ENCODE data around the gene PLPPR3. TPM values are rescaled to one million over a fixed set of nuclear protein-coding genes. Genes with fewer than 3 reads are reported as not detected.

The PLPPR3 gene
- total RNA-seq, 2 donors from 2014 or later, result not detected

DNA sequence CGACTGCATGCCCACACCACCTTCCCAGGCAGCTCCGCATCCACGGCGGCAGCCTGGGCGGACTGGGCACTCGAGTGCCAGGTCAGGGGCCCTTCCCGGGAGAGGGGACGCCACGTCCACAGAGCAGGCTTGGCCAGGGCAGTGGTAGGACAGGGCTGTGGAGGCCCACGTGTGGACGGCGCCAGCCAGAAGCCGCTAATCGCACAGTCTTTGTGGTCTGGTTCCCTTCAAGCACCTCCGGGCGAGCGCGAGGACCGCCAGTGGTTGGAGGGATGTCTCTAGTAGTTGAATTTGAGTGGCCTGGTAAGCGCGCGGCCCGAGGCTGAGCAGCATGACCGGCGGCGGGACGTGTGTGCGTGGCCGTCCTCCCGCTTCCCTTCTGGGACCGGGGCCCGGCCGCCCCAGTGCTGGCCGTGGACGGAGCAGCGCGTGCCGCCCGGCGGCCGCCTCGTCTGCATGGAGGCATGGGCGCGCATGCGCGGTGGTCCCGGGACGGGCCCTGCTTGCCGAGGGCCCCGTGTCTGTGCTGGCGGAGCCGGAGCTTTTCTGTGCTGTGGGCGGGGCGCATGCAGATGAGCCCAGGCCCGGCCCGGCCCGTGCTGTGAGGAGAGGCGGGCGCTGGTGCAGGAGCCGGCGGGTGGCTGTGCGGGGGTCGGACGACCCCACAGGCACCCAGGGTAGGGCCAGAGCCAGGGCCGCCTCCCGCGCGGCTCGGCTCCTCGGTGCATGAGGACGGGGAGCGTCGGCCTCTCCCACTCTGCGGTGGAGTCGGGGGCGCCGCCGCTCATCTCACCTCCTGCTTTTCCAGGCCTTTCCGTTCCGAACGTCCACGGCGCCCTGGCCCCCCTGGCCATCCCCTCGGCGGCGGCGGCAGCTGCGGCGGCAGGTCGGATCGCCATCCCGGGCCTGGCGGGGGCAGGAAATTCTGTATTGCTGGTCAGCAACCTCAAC is 15.9 kb downstream of the PLPPR3 start:
- peak in 1 of 2 donors; percentile 14 for ATAC-seq (replicated peaks in 1 of 2)
- no peak overlapping the region for H3K4me3 Mint-ChIP-seq
- H3K27me3 Mint-ChIP-seq (ENCODE audit: low read depth), result no peaks in the 10 kb centered on the region
- DNase-seq, result no peak
- no peak overlapping the region for H3K27ac Mint-ChIP-seq
- H3K9me3 Mint-ChIP-seq, result no peaks in the 10 kb centered on the region
- peaks cover 28% of the 10 kb centered on the region for H3K4me1 Mint-ChIP-seq (ENCODE audit: low read depth)
- H3K36me3 Mint-ChIP-seq (ENCODE audit: insufficient read depth in 2 of 2), result peaks cover 12 to 47% of the 10 kb centered on the region in 2 donors

GRCh38 chr19:805166-805551 is 16.6 kb downstream of the PLPPR3 start:
- H3K27ac Mint-ChIP-seq, result no peak overlapping the region
- ATAC-seq (replicated peaks in 1 of 2), result peak in 1 of 2 donors; percentile 9
- no peaks in the 10 kb centered on the region for H3K27me3 Mint-ChIP-seq (ENCODE audit: low read depth)
- H3K4me3 Mint-ChIP-seq, result no peak overlapping the region
- H3K4me1 Mint-ChIP-seq (ENCODE audit: low read depth), result peaks cover 34% of the 10 kb centered on the region
- DNase-seq, result no peak
- H3K36me3 Mint-ChIP-seq (ENCODE audit: insufficient read depth in 2 of 2), result peaks cover 14 to 48% of the 10 kb centered on the region in 2 donors
- no peaks in the 10 kb centered on the region for H3K9me3 Mint-ChIP-seq

DNA sequence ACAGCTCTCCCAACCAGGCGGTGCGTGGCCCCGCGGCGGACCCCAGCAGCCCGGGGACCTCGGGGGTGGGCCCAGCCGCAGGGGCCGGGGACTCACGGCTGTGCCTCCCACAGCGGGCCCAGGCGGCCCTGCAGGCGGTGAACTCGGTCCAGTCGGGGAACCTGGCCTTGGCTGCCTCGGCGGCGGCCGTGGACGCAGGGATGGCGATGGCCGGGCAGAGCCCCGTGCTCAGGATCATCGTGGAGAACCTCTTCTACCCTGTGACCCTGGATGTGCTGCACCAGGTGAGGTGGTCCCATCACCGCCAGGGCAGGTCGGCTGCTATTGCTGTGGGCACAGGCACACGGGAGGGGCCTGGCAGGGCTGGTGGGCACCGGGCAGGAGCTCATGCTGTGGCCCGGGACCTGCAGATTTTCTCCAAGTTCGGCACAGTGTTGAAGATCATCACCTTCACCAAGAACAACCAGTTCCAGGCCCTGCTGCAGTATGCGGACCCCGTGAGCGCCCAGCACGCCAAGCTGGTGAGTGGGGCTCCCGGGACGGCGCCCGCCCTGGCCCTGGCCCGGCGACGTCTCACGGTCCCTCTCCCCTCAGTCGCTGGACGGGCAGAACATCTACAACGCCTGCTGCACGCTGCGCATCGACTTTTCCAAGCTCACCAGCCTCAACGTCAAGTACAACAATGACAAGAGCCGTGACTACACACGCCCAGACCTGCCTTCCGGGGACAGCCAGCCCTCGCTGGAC is 17.2 kb downstream of the PLPPR3 start:
- H3K9me3 Mint-ChIP-seq, result no peaks in the 10 kb centered on the region
- no peak overlapping the region for H3K4me3 Mint-ChIP-seq
- peaks cover 40% of the 10 kb centered on the region for H3K4me1 Mint-ChIP-seq (ENCODE audit: low read depth)
- no peaks in the 10 kb centered on the region for H3K27me3 Mint-ChIP-seq (ENCODE audit: low read depth)
- no peak for DNase-seq
- peaks cover 18 to 51% of the 10 kb centered on the region in 2 donors for H3K36me3 Mint-ChIP-seq (ENCODE audit: insufficient read depth in 2 of 2)
- no peak overlapping the region for H3K27ac Mint-ChIP-seq
- peak in 1 of 2 donors; percentile 5 for ATAC-seq (replicated peaks in 1 of 2)

DNA sequence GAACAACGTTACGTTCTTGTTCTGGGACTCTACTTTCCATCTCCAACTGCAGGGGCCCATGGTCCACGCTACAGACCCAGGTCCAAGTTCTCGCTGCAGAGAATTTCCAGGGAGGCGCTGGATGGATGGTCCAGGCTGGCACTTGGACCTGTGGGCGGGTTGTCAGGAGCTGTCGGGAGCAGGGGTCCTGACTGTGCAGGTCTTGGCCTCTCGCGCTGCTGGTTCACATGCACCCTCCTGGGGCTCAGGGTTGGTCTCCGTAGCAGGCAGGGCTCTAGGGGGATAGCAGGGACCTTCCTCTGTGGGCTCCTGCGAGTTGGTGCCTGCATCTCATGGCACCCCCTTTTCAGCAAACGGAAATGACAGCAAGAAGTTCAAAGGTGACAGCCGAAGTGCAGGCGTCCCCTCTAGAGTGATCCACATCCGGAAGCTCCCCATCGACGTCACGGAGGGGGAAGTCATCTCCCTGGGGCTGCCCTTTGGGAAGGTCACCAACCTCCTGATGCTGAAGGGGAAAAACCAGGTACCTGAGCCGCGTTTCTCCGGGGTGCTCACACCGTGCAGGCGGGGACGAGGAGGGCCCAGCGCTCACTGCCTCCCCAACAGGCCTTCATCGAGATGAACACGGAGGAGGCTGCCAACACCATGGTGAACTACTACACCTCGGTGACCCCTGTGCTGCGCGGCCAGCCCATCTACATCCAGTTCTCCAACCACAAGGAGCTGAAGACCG is 17.9 kb downstream of the PLPPR3 start:
- H3K27me3 Mint-ChIP-seq (ENCODE audit: low read depth), result no peaks in the 10 kb centered on the region
- peaks cover 24 to 55% of the 10 kb centered on the region in 2 donors for H3K36me3 Mint-ChIP-seq (ENCODE audit: insufficient read depth in 2 of 2)
- H3K4me3 Mint-ChIP-seq, result peak overlapping the region in 1 of 2 donors; percentile 5
- H3K27ac Mint-ChIP-seq, result peak overlapping the region; percentile 50
- peaks cover 47% of the 10 kb centered on the region for H3K4me1 Mint-ChIP-seq (ENCODE audit: low read depth)
- no peak for DNase-seq
- no peaks in the 10 kb centered on the region for H3K9me3 Mint-ChIP-seq
- ATAC-seq (replicated peaks in 1 of 2), result no peak

DNA sequence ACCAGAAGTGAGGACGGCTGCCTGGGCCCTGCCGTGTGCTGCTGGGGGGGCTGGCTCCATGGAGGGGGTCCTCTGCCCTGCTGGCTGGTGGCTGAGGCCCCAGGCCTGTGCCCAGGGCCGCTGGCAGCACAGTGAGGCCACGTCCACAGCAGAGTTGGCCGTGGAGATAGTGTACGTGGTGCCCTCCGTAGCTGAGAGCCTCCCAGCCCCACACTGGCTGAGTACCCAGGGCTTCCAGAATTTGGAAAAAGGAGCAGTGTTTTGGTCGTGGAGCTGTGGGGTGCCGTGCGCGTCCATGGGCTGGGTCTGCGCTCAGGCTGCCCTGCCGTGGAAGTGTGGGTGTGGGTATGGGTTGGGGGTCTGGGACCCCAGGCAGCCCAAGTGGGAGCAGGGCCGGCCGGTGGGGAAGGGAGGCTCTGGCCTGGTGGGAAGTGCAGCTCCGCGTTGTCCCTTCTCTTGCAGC is 18.6 kb downstream of the PLPPR3 start:
- Mint-ChIP-seq H3K4me1 (ENCODE audit: low read depth) (peaks cover 47% of the 10 kb centered on the region), H3K36me3 (ENCODE audit: insufficient read depth in 2 of 2) (peaks cover 26 to 55% of the 10 kb centered on the region in 2 donors), H3K4me3 (peak overlapping the region in 1 of 2 donors; percentile 5), H3K27ac (peak overlapping the region; percentile 84), H3K9me3 (no peaks in the 10 kb centered on the region), H3K27me3 (ENCODE audit: low read depth) (no peaks in the 10 kb centered on the region)
- DNase-seq, result no peak
- ATAC-seq (replicated peaks in 1 of 2), result no peak

DNA sequence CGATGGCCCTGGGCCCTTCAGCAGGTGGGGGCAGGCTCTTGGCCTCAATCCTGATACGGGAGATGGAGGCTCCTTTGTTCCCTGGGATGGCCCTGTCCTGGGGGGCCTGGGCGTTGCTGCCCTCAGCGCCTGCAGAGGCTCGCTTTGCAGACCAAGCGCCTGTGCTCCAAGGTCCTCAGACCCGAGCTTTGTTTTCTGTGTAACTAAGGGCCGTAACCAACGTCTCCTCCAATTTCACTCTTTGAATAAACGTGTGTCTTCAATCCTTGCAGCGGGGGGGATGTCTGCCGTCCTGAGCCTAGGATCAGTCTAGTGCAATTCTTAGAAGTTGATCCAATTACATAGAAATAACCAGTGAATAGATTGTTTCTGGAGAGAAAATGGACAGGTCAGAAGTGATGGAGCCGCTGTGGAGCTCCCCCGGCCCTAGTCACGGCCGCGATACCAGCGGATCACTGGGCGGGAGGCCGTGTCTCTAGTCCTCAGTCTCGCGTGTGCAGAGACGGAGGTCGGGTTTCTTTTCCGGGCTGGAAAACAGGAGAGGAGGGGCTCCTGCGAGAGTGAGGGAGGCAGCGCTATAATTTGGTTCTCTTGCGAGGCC is 19.2 kb downstream of the PLPPR3 start:
- DNase-seq (no peak), ATAC-seq (replicated peaks in 1 of 2) (no peak)
- Mint-ChIP-seq H3K27ac (peak overlapping the region; percentile 84), H3K27me3 (ENCODE audit: low read depth) (no peaks in the 10 kb centered on the region), H3K36me3 (ENCODE audit: insufficient read depth in 2 of 2) (peaks cover 22 to 51% of the 10 kb centered on the region in 2 donors), H3K4me3 (peak overlapping the region; percentile 49 to 63), H3K4me1 (ENCODE audit: low read depth) (peaks cover 44% of the 10 kb centered on the region), H3K9me3 (no peaks in the 10 kb centered on the region)

DNA sequence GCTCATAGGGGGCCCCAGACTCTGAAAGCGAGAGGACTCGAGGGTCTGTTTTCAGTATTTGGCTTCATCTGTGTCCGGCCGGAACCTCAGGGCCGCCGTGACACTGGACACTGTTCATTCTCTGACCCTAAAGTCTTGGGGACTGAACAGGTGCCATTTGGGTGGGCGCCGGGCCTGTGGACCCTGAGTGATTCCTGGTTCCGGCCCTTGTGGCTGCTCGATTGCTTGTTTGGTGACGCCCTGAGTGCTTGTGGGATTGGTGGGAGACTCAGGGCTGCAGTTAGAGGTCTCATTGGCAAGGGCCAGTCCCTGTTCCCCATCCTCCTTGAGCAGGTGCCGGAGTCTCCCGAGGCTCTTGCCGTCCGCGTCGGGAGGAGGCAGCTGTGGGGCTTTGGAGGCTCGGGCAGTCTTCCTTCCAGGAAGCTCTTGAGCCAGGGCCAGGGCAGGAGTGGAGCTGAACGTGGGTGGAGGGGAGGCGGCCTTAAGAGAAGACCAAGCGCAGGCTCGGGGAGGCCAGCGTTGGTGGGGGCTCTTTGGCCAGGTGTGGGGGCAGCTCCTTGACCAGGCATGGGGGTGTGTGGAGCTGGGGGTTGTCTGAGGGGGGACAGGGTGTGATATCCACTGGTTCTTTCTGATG is 19.8 kb downstream of the PLPPR3 start:
- H3K9me3 Mint-ChIP-seq, result no peaks in the 10 kb centered on the region
- H3K4me1 Mint-ChIP-seq (ENCODE audit: low read depth), result peaks cover 39% of the 10 kb centered on the region
- H3K27me3 Mint-ChIP-seq (ENCODE audit: low read depth), result no peaks in the 10 kb centered on the region
- ATAC-seq (replicated peaks in 1 of 2) (no peak), DNase-seq (no peak)
- H3K27ac Mint-ChIP-seq, result peak overlapping the region; percentile 84
- peaks cover 17 to 47% of the 10 kb centered on the region in 2 donors for H3K36me3 Mint-ChIP-seq (ENCODE audit: insufficient read depth in 2 of 2)
- H3K4me3 Mint-ChIP-seq, result peak overlapping the region; percentile 89 to 91

- peak overlapping the region; percentile 89 to 91 for H3K4me3 Mint-ChIP-seq
Observed at GRCh38 chr19:801030-801860, 20.5 kb downstream of the PLPPR3 start.

GRCh38 chr19:800360-801029 is 21.3 kb downstream of the PLPPR3 start:
- Mint-ChIP-seq H3K36me3 (ENCODE audit: insufficient read depth in 2 of 2) (peaks cover 17 to 40% of the 10 kb centered on the region in 2 donors), H3K4me3 (peak overlapping the region; percentile 91 to 95), H3K27ac (peak overlapping the region; percentile 97), H3K27me3 (ENCODE audit: low read depth) (no peaks in the 10 kb centered on the region), H3K9me3 (no peaks in the 10 kb centered on the region), H3K4me1 (ENCODE audit: low read depth) (peaks cover 44% of the 10 kb centered on the region)
- DNase-seq, result no peak
- ATAC-seq (replicated peaks in 1 of 2), result no peak

More at GRCh38 chr19:801030-801860, 20.5 kb downstream of the PLPPR3 start:
- Mint-ChIP-seq H3K27ac (peak overlapping the region; percentile 87), H3K27me3 (ENCODE audit: low read depth) (no peaks in the 10 kb centered on the region), H3K9me3 (no peaks in the 10 kb centered on the region), H3K36me3 (ENCODE audit: insufficient read depth in 2 of 2) (peaks cover 17 to 42% of the 10 kb centered on the region in 2 donors), H3K4me1 (ENCODE audit: low read depth) (peaks cover 44% of the 10 kb centered on the region)
- DNase-seq (no peak), ATAC-seq (replicated peaks in 1 of 2) (no peak)

- Mint-ChIP-seq H3K4me1 (ENCODE audit: low read depth) (peaks cover 44% of the 10 kb centered on the region), H3K9me3 (no peaks in the 10 kb centered on the region), H3K36me3 (ENCODE audit: insufficient read depth in 2 of 2) (peaks cover 14 to 35% of the 10 kb centered on the region in 2 donors), H3K27me3 (ENCODE audit: low read depth) (no peaks in the 10 kb centered on the region), H3K4me3 (peak overlapping the region; percentile 91 to 95), H3K27ac (peak overlapping the region; percentile 97)
- DNase-seq, result no peak
- ATAC-seq (replicated peaks in 1 of 2), result no peak
Observed at GRCh38 chr19:799076-799881, 22.5 kb downstream of the PLPPR3 start.

All from activated T-cell treated with anti-CD3 and anti-CD28 coated beads, Interleukin-2, amount 50 U/mL, for 72 hours (primary cell).